H1 (cell line): ENCODE results near the gene ZNF280B. TPM values are rescaled to one million over a fixed set of nuclear protein-coding genes. Genes with fewer than 3 reads are reported as not detected.

Source experiments
- CTCF ChIA-PET: fragments of 300-600 bp; sonication (Branson Sonifier 250); formaldehyde crosslinking; loops from one replicate; lab custom pipeline; 2021; ENCODE audit not compliant: partially characterized antibody; lab: Charles Lee
- POLR2A ChIA-PET: fragments of 300-600 bp; sonication (Branson Sonifier 250); formaldehyde crosslinking; loops from one replicate; lab custom pipeline; 2021; ENCODE audit warnings: inconsistent platforms; ENCODE audit not compliant: partially characterized antibody; lab: Charles Lee
- DNase-seq, 2 experiments: peaks; one replicate each; pipeline versions ENCODE4 v3.0.0 to v3.0.0-alpha.2; 2010 to 2022; ENCODE audit warnings: low spot score in 2 of 2, low read depth in 1 of 2, mixed read lengths in 1 of 2
- FAIRE-seq: peaks from 2 replicates; lab custom pipeline; 2011; peaks lifted over from hg19 to GRCh38; lab: Jason Lieb, UNC
- H2AFZ ChIP-seq: 2 replicates; pipeline ENCODE4 v1.8.1; 2012; ENCODE audit warnings: low read length, inconsistent platforms
- H2AK5ac ChIP-seq: 2 replicates; pipeline ENCODE4 v1.6.1; 2013; ENCODE audit warnings: low read depth, low read length
- H2BK120ac ChIP-seq: replicated peaks from 2 replicates; pipeline ENCODE3; 2013; ENCODE audit warnings: low read depth, low read length, inconsistent platforms
- H2BK12ac ChIP-seq: 2 replicates; pipeline ENCODE4 v1.6.1; 2013; ENCODE audit warnings: low read depth, low read length
- H2BK15ac ChIP-seq: 2 replicates; pipeline ENCODE4 v1.6.1; 2013; ENCODE audit warnings: low read length
- H2BK20ac ChIP-seq: 2 replicates; pipeline ENCODE4 v1.6.1; 2013; ENCODE audit warnings: low read length
- H2BK5ac ChIP-seq: 2 replicates; pipeline ENCODE4 v1.6.1; 2013; ENCODE audit warnings: low read depth, low read length
- H3K14ac ChIP-seq: 2 replicates; pipeline ENCODE4 v1.6.1; 2013; ENCODE audit warnings: inconsistent platforms; ENCODE audit not compliant: insufficient read length
- H3K18ac ChIP-seq: 2 replicates; pipeline ENCODE4 v1.6.1; 2013; ENCODE audit warnings: low read length; ENCODE audit errors: extremely low read depth
- H3K23ac ChIP-seq: 2 replicates; pipeline ENCODE4 v1.6.1; 2013; ENCODE audit warnings: inconsistent platforms; ENCODE audit not compliant: insufficient read length
- H3K23me2 ChIP-seq: 2 replicates; pipeline ENCODE4 v1.6.1; 2013; ENCODE audit warnings: low read depth, low read length
- H3K27ac ChIP-seq: 2 replicates; pipeline ENCODE4 v1.6.1; 2011; ENCODE audit warnings: low read depth, low read length, inconsistent platforms
- H3K27me3 ChIP-seq, 4 experiments: replicated peaks in 1 of 4; 1 replicate in 1 of 4; 2 replicates in 3 of 4; pipeline versions ENCODE4 v1.6.1 to v1.8.1; 2011 to 2013; ENCODE audit warnings: low read length in 3 of 4, mild to moderate bottlenecking in 3 of 4, inconsistent platforms in 2 of 4, mixed read lengths in 2 of 4, moderate library complexity in 1 of 4; ENCODE audit not compliant: control insufficient read depth in 3 of 4, insufficient read depth in 3 of 4; ENCODE audit errors: extremely low read depth in 1 of 4
- H3K36me3 ChIP-seq, 4 experiments: 2 replicates each; pipeline versions ENCODE4 v1.6.1 to v1.8.1; 2011 to 2013; ENCODE audit warnings: mild to moderate bottlenecking in 4 of 4, low read length in 3 of 4, moderate library complexity in 2 of 4, control low read depth in 1 of 4, inconsistent platforms in 1 of 4; ENCODE audit not compliant: insufficient read depth in 4 of 4, control insufficient read depth in 2 of 4
- H3K4ac ChIP-seq: replicated peaks from 2 replicates; pipeline ENCODE3; 2013; ENCODE audit warnings: low read length, low read depth, mixed read lengths, inconsistent platforms; ENCODE audit not compliant: insufficient read length
- H3K4me1 ChIP-seq, 4 experiments: replicated peaks in 1 of 4; 1 replicate in 1 of 4; 2 replicates in 3 of 4; pipeline versions ENCODE4 v1.6.1 to v1.8.1; 2011 to 2013; ENCODE audit warnings: low read length in 3 of 4, inconsistent platforms in 2 of 4, mixed read lengths in 1 of 4; ENCODE audit not compliant: insufficient read depth in 4 of 4, control insufficient read depth in 3 of 4
- H3K4me2 ChIP-seq, 2 experiments: 2 replicates each; pipeline versions ENCODE4 v1.6.1 to v1.8.1; 2011 to 2013; ENCODE audit warnings: low read depth in 2 of 2, low read length in 2 of 2, control low read depth in 1 of 2, inconsistent platforms in 1 of 2, mild to moderate bottlenecking in 1 of 2; ENCODE audit not compliant: insufficient read depth in 1 of 2
- H3K4me3 ChIP-seq, 4 experiments: fragments of 200-600, 300-600 bp in 1 of 4; sonication (generic), shearing (Covaris generic), sonication (Bioruptor Twin) in 1 of 4; 2 replicates each; pipeline versions ENCODE4 v1.5.1 to v1.8.1; 2011 to 2016; ENCODE audit warnings: low read length in 4 of 4, low read depth in 3 of 4, control low read depth in 2 of 4, inconsistent platforms in 2 of 4, mild to moderate bottlenecking in 2 of 4, mixed read lengths in 1 of 4, moderate library complexity in 1 of 4; ENCODE audit not compliant: insufficient read depth in 2 of 4; ENCODE audit errors: extremely low read depth in 1 of 4
- H3K56ac ChIP-seq: replicated peaks from 2 replicates; pipeline ENCODE3; 2013; ENCODE audit warnings: low read depth, mild to moderate bottlenecking, mixed read lengths, low read length, inconsistent platforms; ENCODE audit not compliant: insufficient read length
- H3K79me1 ChIP-seq: 2 replicates; pipeline ENCODE4 v1.6.1; 2013; ENCODE audit warnings: low read depth, low read length, control low read depth
- H3K79me2 ChIP-seq, 2 experiments: 2 replicates each; pipeline versions ENCODE4 v1.6.1 to v1.8.1; 2012 to 2013; ENCODE audit warnings: low read length in 2 of 2, mild to moderate bottlenecking in 2 of 2, inconsistent platforms in 1 of 2; ENCODE audit not compliant: insufficient read depth in 2 of 2, control insufficient read depth in 1 of 2
- H3K9ac ChIP-seq, 4 experiments: replicated peaks in 1 of 4; 1 replicate in 1 of 4; 2 replicates in 3 of 4; pipeline versions ENCODE4 v1.6.1 to v1.8.1; 2011 to 2013; ENCODE audit warnings: low read depth in 3 of 4, low read length in 3 of 4, control low read depth in 2 of 4, mild to moderate bottlenecking in 2 of 4, moderate library complexity in 2 of 4, inconsistent platforms in 1 of 4; ENCODE audit errors: extremely low read depth in 1 of 4
- H3K9me3 ChIP-seq, 2 experiments: 2 replicates each; pipeline versions ENCODE4 v1.6.1 to v1.8.1; 2012 to 2013; ENCODE audit warnings: mild to moderate bottlenecking in 2 of 2, moderate library complexity in 2 of 2, control low read depth in 1 of 2, inconsistent platforms in 1 of 2, low read depth in 1 of 2, low read length in 1 of 2, mixed read lengths in 1 of 2; ENCODE audit not compliant: insufficient read depth in 2 of 2
- H4K20me1 ChIP-seq, 2 experiments: replicated peaks in 1 of 2; 2 replicates each; pipeline versions ENCODE3 to v1.8.1; 2011 to 2013; ENCODE audit warnings: inconsistent platforms in 2 of 2, low read length in 2 of 2, mild to moderate bottlenecking in 1 of 2; ENCODE audit not compliant: insufficient read depth in 2 of 2, control insufficient read depth in 1 of 2
- H4K5ac ChIP-seq: 2 replicates; pipeline ENCODE4 v1.6.1; 2013; ENCODE audit warnings: low read length, low read depth, mixed read lengths, inconsistent platforms; ENCODE audit not compliant: insufficient read length
- H4K8ac ChIP-seq: 2 replicates; pipeline ENCODE4 v1.8.0; 2013; ENCODE audit warnings: mild to moderate bottlenecking, moderate library complexity, low read length, inconsistent platforms; ENCODE audit not compliant: insufficient read depth; ENCODE audit errors: extremely low read depth
- H4K91ac ChIP-seq: replicated peaks from 2 replicates; pipeline ENCODE3; 2013; ENCODE audit warnings: low read length, mixed read lengths, inconsistent platforms; ENCODE audit not compliant: insufficient read length
- RNF2 ChIP-seq: fragments of 200-900, 300-1000 bp; sonication (generic); IDR thresholded peaks from 2 replicates; pipeline ENCODE4 v1.7.1; 2016; ENCODE audit warnings: borderline replicate concordance, low read depth, mild to moderate bottlenecking, antibody characterized with exemption, low read length; ENCODE audit not compliant: poor library complexity, severe bottlenecking; ENCODE audit errors: missing control alignments
- WGBS, 2 experiments: shearing (Covaris generic) in 1 of 2; methylation state at CpG; one replicate each; pipeline versions ENCODE4 v1.1.6 to v1.1.7; 2013 to 2015; ENCODE audit warnings: low lambda C conversion rate in 2 of 2, mixed read lengths in 2 of 2, inconsistent platforms in 1 of 2, low coverage in 1 of 2, missing lambda C conversion rate in 1 of 2; ENCODE audit not compliant: insufficient replicate concordance in 2 of 2, insufficient coverage in 1 of 2, insufficient read length in 1 of 2; ENCODE audit errors: extremely low coverage in 1 of 2, missing lambda C conversion rate in 1 of 2; 5-methylcytosine and 5-hydroxymethylcytosine counted together
- polyA plus RNA-seq, 7 experiments: library from polyadenylated mRNA; depleted of rRNA in 3 of 7; stranded (reverse) in 5 of 7; unstranded in 2 of 7; fragments of >200 nt in 5 of 7; fragments of 200-250 nt in 2 of 7; gene quantifications; 1 replicate in 5 of 7; 2 replicates in 1 of 7; 4 replicates in 1 of 7; pipeline versions ENCODE4 v1.2.1 to v1.2.3, GENCODE V29; 2011 to 2013; ENCODE audit warnings: missing spikeins in 2 of 7, mixed read lengths in 2 of 7
- total RNA-seq: library from RNA; stranded (reverse); fragmentation: NEBNext Ultra II Directional; extraction: Animal tissue kit (Norgen Biotek cat#: 25700); gene quantifications from 2 replicates; pipeline ENCODE4 v1.2.1, GENCODE V29; 2021
- TF ChIP-seq, protein P1 (sequence below), 3 experiments: IDR thresholded peaks; 1 replicate in 2 of 3; 2 replicates in 1 of 3; pipeline versions ENCODE4 v1.5.1 to v1.6.1; 2011; ENCODE audit warnings: low read length in 3 of 3, mild to moderate bottlenecking in 3 of 3, inconsistent platforms in 2 of 3, low read depth in 1 of 3, moderate library complexity in 1 of 3; ENCODE audit not compliant: insufficient read depth in 1 of 3; ENCODE audit errors: control extremely low read depth in 1 of 3

The ZNF280B gene
- total and polyA plus RNA-seq, 2 of the 8 experiments (the other 6 are each of a cell fraction or from before 2014, with no cell fraction given) = 4.8 to 11.7 TPM

DNA sequence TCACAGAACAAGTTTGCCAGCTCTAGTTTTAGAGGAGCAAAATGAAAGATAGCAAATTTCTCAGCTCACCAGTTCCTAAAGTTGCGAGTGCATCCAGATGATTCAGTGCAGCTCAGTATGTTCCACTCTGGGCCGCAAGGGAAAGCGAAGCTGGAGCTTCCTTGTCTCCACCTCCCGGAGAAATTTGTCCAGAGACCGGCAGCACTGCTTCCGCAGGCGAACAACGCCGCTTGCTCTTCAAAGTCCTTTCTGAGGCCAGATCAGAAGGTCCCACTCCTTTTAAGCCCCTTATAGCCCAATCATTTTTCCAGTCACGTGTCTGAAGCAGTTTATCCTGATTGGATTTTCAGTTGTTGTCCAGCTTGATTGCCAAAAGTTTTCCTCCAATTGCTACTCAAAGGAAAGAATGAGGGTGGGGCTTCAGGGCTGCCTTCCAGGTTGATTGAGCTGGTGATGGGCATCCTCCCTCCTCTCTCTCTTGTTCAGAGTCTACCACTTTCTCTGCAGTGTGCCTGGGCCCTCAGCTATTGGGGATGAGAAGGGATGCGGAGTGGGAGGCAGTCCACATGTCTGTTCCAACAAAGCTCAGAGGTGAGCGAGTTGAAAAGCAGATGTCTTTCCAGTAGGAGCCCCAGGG is 11.6 kb upstream of the ZNF280B start, which contains the start of gene ZNF280A:
Gene ZNF280A (minus strand): TSS at position 251 of the 637 bp plus-strand sequence. CDS start 4,640 bp downstream, outside the sequence.
- TF ChIP-seq, protein P1, sequence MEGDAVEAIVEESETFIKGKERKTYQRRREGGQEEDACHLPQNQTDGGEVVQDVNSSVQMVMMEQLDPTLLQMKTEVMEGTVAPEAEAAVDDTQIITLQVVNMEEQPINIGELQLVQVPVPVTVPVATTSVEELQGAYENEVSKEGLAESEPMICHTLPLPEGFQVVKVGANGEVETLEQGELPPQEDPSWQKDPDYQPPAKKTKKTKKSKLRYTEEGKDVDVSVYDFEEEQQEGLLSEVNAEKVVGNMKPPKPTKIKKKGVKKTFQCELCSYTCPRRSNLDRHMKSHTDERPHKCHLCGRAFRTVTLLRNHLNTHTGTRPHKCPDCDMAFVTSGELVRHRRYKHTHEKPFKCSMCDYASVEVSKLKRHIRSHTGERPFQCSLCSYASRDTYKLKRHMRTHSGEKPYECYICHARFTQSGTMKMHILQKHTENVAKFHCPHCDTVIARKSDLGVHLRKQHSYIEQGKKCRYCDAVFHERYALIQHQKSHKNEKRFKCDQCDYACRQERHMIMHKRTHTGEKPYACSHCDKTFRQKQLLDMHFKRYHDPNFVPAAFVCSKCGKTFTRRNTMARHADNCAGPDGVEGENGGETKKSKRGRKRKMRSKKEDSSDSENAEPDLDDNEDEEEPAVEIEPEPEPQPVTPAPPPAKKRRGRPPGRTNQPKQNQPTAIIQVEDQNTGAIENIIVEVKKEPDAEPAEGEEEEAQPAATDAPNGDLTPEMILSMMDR (IDR thresholded peaks at IDR 0.05; ENCODE audit: control extremely low read depth in 1 of 3, insufficient read depth in 1 of 3, low read depth in 1 of 3, low read length in 3 of 3) = peak in 1 of 3 experiments; percentile 1; a peak in 1 of 4 replicates
- no peak for TF ChIP-seq RNF2
- Histone ChIP-seq H2BK120ac (no peak within 1 kb of the TSS), H4K5ac (no peak within 1 kb of the TSS), H3K9ac (no peak within 1 kb of the TSS), H3K36me3 (no peaks in the 10 kb centered on the region), H3K27me3 (peaks cover 4 to 40% (median 22%) of the 10 kb centered on the region in 4 experiments; a peak in 6 of 7 replicates), H3K23ac (no peak within 1 kb of the TSS), H3K79me2 (no peaks in the 10 kb centered on the region), H3K4me3 (peak within 1 kb of the TSS in 1 of 4 experiments; percentile 8; a peak in 2 of 8 replicates), H2AFZ (no peak within 1 kb of the TSS), H3K18ac (no peak within 1 kb of the TSS), H3K14ac (no peak within 1 kb of the TSS), H2BK5ac (no peak within 1 kb of the TSS), H3K4ac (no peak within 1 kb of the TSS), H4K8ac (no peak within 1 kb of the TSS), H2BK20ac (no peak within 1 kb of the TSS), H2BK15ac (no peak within 1 kb of the TSS), H3K4me1 (no peaks in the 10 kb centered on the region), H3K9me3 (peaks cover 0 to 11% of the 10 kb centered on the region in 2 experiments; a peak in 2 of 4 replicates), H4K20me1 (no peaks in the 10 kb centered on the region), H3K27ac (no peak within 1 kb of the TSS), H3K79me1 (no peaks in the 10 kb centered on the region), H4K91ac (no peak within 1 kb of the TSS), H2AK5ac (no peak within 1 kb of the TSS), H3K56ac (no peak within 1 kb of the TSS), H3K23me2 (no peaks in the 10 kb centered on the region; the same call in 1 of the 2 replicates), H3K4me2 (no peak within 1 kb of the TSS), H2BK12ac (no peak within 1 kb of the TSS)
- ChIA-PET CTCF (interaction anchor here (2.0 to 3.3 kb wide), 2 partner anchors 11 to 14 kb away, joined by 5 to 9 read pairs; partner anchors contain the start of gene ZNF280B), POLR2A (no interaction called here)
- DNase-seq (no peak), FAIRE-seq (no peak)
- 77% methylated on average over 12 of the region's 12 CpGs; no CpG with 5 or more reads in 1 of the 2 experiments for WGBS, 2 experiments
